Eye (tissue), 1 donor: ENCODE data around the gene BMP4.
"Not testable (repeated sequence)": the region's sequence is repeated elsewhere in the genome, so short reads cannot be mapped to it uniquely, and the experiment has no call there.

Experiments used
- DNase-seq: peaks from one replicate; pipeline ENCODE4 v3.0.0-alpha.2; 2015

BMP4 gene

GRCh38 chr14:53956427-53957201, at the start of gene BMP4:
Gene BMP4 (minus strand): TSS chr14:53956825. CDS start chr14:53952222, 4,603 bp downstream.
- peak; percentile 84 for DNase-seq

- DNase-seq, result no peak
Observed at GRCh38 chr14:54003064-54003463, 46.4 kb upstream of the BMP4 start.

DNA sequence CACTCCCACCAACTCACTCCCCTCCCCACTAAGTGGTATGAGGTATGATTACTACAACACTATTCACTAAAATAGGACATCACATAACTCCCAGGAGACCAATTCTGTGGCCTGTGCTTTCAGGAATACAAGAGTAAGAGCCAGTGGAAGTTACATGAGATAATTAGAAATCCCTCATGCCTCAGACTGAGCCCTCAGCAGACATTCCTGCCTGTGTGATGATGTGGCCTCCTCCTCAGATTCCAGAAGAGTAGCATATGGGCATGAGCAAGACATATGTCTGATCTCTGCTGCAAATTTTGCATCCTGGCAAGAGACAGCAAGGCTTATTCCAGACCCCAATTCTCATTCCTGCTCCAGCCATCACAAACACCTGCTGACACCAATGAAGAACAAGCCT, 46.0 kb upstream of the BMP4 start:
- DNase-seq, result no peak

- no peak for DNase-seq
Observed at GRCh38 chr14:54001189-54001878, 44.7 kb upstream of the BMP4 start.

GRCh38 chr14:54000341-54000811, 43.8 kb upstream of the BMP4 start:
- DNase-seq, result no peak

GRCh38 chr14:53999061-53999488, 42.5 kb upstream of the BMP4 start:
- DNase-seq, result peak; percentile 32

GRCh38 chr14:53996041-53996440, 39.4 kb upstream of the BMP4 start:
- no peak for DNase-seq

- no peak for DNase-seq
Observed at GRCh38 chr14:53993920-53994607, 37.4 kb upstream of the BMP4 start.

GRCh38 chr14:53990978-53991377, 34.4 kb upstream of the BMP4 start:
- no peak for DNase-seq

- not testable (repeated sequence) for DNase-seq
Observed at GRCh38 chr14:53986718-53987117, 30.1 kb upstream of the BMP4 start.

DNA sequence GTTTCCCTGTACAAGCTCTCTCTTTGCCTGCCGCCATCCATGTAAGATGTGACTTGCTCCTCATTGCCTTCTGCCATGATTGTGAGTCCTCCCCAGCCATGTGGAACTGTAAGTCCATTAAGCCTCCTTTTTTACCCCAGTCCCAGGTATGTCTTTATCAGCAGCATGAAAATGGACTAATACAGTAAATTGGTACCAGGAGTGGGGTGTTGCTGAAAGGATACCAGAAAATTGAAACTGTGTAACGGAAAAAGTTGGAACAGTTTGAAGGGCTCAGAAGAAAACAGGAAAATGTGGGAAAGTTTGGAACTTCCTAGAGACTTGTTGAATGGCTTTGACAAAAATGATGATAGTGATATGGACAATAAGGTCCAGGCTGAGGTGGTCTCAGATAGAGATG, 28.3 kb upstream of the BMP4 start:
- not testable (repeated sequence) for DNase-seq

- DNase-seq, result no peak
Observed at GRCh38 chr14:53983112-53983511, 26.5 kb upstream of the BMP4 start.

DNA sequence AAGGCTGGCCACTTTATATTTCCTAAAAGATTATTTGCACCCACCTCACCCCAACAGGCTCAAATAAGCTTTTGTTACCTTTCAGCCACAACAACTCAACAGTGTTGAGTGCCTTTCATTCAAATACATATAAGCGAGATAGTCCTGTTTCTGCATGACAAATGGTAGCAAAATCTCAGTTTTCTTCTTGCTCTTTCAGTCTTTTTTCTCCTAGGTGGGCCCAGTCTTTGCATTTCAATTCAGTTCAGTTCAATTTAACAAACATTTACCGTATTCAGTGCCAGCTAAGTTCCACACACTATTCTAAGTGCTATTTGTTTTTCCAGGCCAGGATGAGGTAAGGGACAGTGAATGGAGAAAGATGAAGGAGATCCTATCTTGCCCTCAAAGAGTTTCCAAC, 25.9 kb upstream of the BMP4 start:
- no peak for DNase-seq

DNA sequence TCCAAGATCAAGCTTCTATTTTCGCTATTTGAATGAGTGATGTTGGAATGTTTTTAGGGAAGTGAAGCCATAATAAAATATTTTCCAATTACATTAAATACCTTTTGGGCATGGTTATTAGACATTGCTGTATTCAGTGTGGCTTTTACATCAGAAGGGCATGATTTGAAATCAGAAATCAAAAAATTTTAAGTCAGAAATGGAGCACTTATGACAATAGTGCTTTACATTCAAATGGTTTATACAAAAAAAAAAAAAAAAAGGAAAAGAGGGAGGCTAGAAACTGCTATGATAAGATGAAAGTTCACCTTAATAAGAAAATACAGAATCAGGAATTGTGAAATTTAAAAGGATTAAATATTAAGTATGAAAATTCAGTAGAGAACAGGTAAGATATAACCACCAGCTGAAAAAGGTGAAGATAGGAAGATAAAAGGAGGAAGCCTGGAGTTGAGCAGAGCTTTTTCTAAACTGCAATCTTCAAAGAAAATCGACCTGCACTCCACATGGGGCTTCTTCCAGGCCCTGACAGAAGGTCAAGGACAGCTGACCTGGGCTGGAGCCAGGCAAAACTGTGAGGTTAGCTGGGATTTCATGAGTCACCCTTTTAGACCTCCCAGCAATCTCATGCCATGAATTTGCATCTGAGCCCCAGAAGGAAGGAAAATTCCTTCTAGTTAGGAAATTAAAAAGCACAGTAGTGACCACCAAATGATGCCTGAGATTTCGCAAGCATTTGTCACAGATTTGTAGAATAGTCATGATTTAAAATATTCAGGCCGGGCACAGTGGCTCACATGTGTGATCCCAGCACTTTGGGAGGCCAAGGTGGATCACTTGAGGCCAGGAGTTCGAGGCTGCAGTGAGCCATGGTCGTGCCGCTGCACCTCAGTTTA, 23.4 kb upstream of the BMP4 start:
- no peak for DNase-seq

DNA sequence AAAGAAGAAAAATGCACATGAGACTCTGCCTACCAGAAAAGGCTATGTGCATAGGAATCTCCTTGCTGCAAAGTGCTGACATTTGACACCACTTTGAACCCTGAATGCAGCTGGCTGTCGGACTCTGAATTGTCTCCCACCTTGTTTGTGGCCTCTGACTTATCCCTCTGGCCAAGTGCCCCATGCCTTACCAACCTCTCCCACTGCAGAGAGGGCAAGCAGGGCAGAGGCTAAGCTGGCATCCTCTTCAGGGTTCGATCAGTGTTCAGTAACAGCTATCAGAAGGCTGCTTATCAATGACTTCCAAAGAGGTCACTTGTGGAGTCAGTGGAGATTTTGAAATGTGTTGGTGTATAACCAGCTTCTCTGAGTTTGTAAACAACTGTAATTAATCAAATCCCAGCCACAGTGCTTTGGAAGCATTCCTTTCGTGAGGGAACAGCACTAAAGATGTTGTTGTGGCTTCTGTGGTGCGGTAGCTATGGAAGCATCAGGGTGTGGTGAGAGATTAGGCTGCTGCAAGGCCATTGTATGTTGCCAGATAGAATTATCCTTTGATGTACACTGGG, 22.6 kb upstream of the BMP4 start:
- peak; percentile 40 for DNase-seq

DNA sequence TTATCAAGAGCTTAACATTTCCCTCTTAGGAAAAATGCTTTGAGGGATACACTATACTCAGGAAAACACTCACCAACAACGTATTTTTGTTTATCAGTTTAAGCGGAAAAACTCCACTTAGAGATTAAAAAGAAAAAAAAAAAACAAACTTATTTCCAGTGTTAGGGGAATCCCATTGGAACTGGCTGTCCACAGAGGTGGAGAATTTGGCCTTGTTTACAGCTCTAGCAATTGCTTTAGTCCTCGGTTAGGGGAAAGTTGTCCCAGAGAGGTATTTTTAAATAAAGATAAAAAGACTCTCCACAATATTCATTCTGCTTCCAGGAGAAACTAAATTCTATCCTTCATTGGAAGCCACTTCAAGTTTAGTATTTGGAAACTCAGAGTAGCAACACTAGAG, 21.6 kb upstream of the BMP4 start:
- DNase-seq, result no peak

- no peak for DNase-seq
Observed at GRCh38 chr14:53975444-53975843, 18.8 kb upstream of the BMP4 start.

DNA sequence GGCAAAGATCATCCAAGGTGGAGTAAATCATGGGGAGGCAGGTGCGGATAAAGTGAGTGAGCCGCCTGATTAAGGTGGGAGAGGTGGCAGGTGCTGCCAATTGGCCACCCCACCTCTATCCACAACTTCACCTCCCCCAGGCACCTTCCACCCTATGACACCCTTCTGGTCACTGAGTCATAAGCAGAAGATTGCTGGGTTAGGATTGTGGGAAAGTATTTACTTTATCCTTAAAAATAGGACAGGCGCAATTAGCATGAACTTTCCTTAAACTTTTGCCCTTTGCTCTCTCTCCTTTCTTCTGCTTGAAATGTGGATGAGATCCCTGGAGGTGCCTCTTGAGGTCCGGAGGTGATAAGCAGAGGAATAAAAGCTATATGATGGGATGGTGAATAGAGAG, 14.9 kb upstream of the BMP4 start:
- no peak for DNase-seq

- no peak for DNase-seq
Observed at GRCh38 chr14:53969326-53969725, 12.7 kb upstream of the BMP4 start.

DNA sequence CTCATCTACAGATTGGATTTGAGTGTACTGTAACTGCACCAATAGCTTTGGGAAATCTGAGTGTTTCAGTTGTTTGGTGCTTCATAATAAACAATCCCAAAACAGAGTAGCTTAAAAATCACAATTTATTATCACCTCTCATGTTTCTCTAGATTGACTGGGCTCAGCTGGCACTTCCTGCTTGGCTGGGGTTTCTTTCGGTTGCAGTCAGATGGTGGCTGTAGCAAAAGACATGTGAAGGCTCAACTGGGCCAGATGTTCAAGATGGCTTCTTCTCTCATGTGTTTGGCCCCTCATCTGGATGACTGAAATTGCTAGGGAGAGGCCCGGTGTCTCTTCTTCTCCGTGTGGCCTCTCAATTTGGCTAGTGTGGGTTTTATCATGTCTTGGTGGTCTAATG, 12.1 kb upstream of the BMP4 start:
- DNase-seq, result no peak

GRCh38 chr14:53967606-53968005, 11.0 kb upstream of the BMP4 start:
- DNase-seq, result no peak

DNA sequence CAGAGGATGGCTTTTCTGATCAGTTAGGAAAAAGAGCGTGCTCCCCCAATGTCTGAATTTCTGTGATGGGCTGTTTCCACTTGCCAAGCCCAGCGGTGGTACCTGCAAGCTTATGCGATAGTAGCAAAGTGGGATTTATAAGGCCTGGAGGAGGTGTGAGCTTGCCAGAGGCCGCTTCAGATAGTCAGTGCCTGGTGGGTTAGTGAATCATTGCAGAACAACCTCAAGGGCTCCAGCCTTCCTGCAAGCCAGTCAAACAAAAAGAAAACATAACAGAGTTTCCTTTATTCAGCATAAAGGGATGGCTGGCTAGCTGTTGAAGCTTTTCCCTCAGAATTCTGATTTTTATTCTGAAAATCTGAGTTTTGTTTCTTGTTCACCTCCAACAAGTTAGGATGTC, 7.6 kb upstream of the BMP4 start:
- no peak for DNase-seq
